Neuronal stem cell (in vitro differentiated cells): ENCODE results near the gene PXDN.

Experiments used
- DNase-seq: peaks from one replicate; pipeline ENCODE4 v3.0.0-alpha.2; 2013; ENCODE audit warnings: low spot score
- H2AFZ ChIP-seq: one replicate; pipeline ENCODE4 v1.6.1; 2013; ENCODE audit warnings: mild to moderate bottlenecking, low read length, inconsistent platforms
- H2AK5ac ChIP-seq: 2 replicates; pipeline ENCODE4 v1.6.1; 2013; ENCODE audit warnings: low read depth, mild to moderate bottlenecking, inconsistent platforms, low read length, moderate library complexity, mixed read lengths
- H2BK120ac ChIP-seq: 2 replicates; pipeline ENCODE4 v1.6.1; 2013; ENCODE audit warnings: low read depth, mild to moderate bottlenecking, inconsistent platforms, low read length, moderate library complexity, mixed read lengths
- H2BK12ac ChIP-seq: one replicate; pipeline ENCODE4 v1.6.1; 2013; ENCODE audit warnings: low read length, inconsistent platforms
- H2BK15ac ChIP-seq: 2 replicates; pipeline ENCODE4 v1.6.1; 2013; ENCODE audit warnings: mild to moderate bottlenecking, low read length, inconsistent platforms, mixed read lengths
- H2BK5ac ChIP-seq: one replicate; pipeline ENCODE4 v1.6.1; 2013; ENCODE audit warnings: inconsistent platforms, mild to moderate bottlenecking, low read length, moderate library complexity
- H3K14ac ChIP-seq: one replicate; pipeline ENCODE4 v1.6.1; 2013; ENCODE audit warnings: low read length, inconsistent platforms
- H3K18ac ChIP-seq: 2 replicates; pipeline ENCODE4 v1.6.1; 2013; ENCODE audit warnings: low read length, inconsistent platforms
- H3K23ac ChIP-seq: 2 replicates; pipeline ENCODE4 v1.6.1; 2013; ENCODE audit warnings: low read depth, mild to moderate bottlenecking, mixed read lengths, low read length, inconsistent platforms; ENCODE audit not compliant: poor library complexity
- H3K27ac ChIP-seq: replicated peaks from 3 replicates; pipeline ENCODE4 v1.5.1; 2013; ENCODE audit warnings: low read length, inconsistent platforms
- H3K27me3 ChIP-seq, 3 experiments: 2 replicates each; pipeline ENCODE4 v1.6.1; 2013; ENCODE audit warnings: low read length in 3 of 3, mild to moderate bottlenecking in 2 of 3, inconsistent platforms in 1 of 3, low read depth in 1 of 3, mixed read lengths in 1 of 3, moderate library complexity in 1 of 3; ENCODE audit not compliant: control insufficient read depth in 3 of 3, insufficient read depth in 3 of 3
- H3K36me3 ChIP-seq, 2 donors: replicated peaks in 1 of 2; 2 replicates each; pipeline ENCODE4 v1.6.1; 2013; ENCODE audit warnings: low read length in 2 of 2; ENCODE audit not compliant: control insufficient read depth in 2 of 2, insufficient read depth in 2 of 2
- H3K4ac ChIP-seq: 2 replicates; pipeline ENCODE4 v1.6.1; 2013; ENCODE audit warnings: inconsistent platforms, mild to moderate bottlenecking, low read length, moderate library complexity
- H3K4me1 ChIP-seq, 2 donors: 1 replicate in 1 of 2; 2 replicates in 1 of 2; pipeline ENCODE4 v1.6.1; 2013; ENCODE audit warnings: low read length in 2 of 2, low read depth in 1 of 2; ENCODE audit not compliant: control insufficient read depth in 2 of 2, insufficient read depth in 1 of 2
- H3K4me2 ChIP-seq: one replicate; pipeline ENCODE4 v1.6.1; 2013; ENCODE audit warnings: mild to moderate bottlenecking, low read length, inconsistent platforms; ENCODE audit not compliant: insufficient read depth, poor library complexity, severe bottlenecking
- H3K4me3 ChIP-seq, 2 donors: 2 replicates each; pipeline ENCODE4 v1.5.1; 2013; ENCODE audit warnings: low read length in 2 of 2, mild to moderate bottlenecking in 2 of 2, inconsistent platforms in 1 of 2, moderate library complexity in 1 of 2
- H3K79me1 ChIP-seq: one replicate; pipeline ENCODE4 v1.6.1; 2013; ENCODE audit warnings: low read depth, mild to moderate bottlenecking, inconsistent platforms, low read length, moderate library complexity
- H3K9ac ChIP-seq: one replicate; pipeline ENCODE4 v1.6.1; 2013; ENCODE audit warnings: mild to moderate bottlenecking, low read depth, low read length, inconsistent platforms; ENCODE audit not compliant: poor library complexity
- H3K9me3 ChIP-seq, 2 donors: replicated peaks in 1 of 2; 2 replicates each; pipeline versions ENCODE3 to v1.6.1; 2013; ENCODE audit warnings: low read length in 2 of 2, mild to moderate bottlenecking in 2 of 2, inconsistent platforms in 1 of 2, low read depth in 1 of 2, mixed read lengths in 1 of 2, moderate library complexity in 1 of 2; ENCODE audit not compliant: control insufficient read depth in 2 of 2, insufficient read depth in 1 of 2
- H4K8ac ChIP-seq: one replicate; pipeline ENCODE4 v1.6.1; 2013; ENCODE audit warnings: low read depth, mild to moderate bottlenecking, inconsistent platforms, low read length, moderate library complexity
- H4K91ac ChIP-seq: one replicate; pipeline ENCODE4 v1.6.1; 2013; ENCODE audit warnings: low read length, low read depth, mild to moderate bottlenecking, inconsistent platforms; ENCODE audit not compliant: poor library complexity
- WGBS, 2 donors: extraction: QIAGEN DNeasy Blood & Tissue Kit; methylation state at CpG; one replicate each; pipeline ENCODE4 v1.1.7; 2013; ENCODE audit warnings: missing lambda C conversion rate in 2 of 2, mixed read lengths in 1 of 2; ENCODE audit not compliant: insufficient read length in 2 of 2, insufficient replicate concordance in 1 of 2; ENCODE audit errors: extremely low coverage in 2 of 2; 5-methylcytosine and 5-hydroxymethylcytosine counted together

The PXDN gene

DNA sequence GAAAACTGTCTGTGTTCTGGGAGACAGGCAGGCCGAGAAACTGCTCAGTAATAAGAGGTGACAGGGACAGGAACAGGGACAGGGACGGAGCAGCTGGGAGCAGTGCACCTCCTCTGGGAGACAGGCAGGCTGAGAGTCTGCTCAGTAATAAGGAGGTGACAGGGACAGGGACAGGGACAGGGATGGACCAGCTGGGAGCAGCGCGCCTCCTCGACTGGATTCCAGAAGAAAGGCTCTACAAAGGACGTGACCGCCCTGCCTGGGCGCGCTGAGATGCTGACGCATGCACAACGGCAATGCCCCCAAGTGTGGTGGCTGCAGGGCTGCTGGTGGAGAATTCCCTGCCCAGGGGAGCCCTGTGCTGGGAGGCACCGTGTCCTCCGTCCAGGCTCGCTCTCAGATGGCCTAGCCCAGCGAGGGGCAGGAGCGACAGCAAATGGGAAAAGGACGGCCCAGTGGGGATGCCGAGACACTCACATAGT is 44.2 kb upstream of the PXDN start:
- H3K4me3 ChIP-seq = peak overlapping the region in 1 of 2 donors; percentile 7
- peak overlapping the region; percentile 48 for H4K8ac ChIP-seq
- peaks cover 0 to 6% of the 10 kb centered on the region in 2 donors for H3K4me1 ChIP-seq
- H3K27me3 ChIP-seq = no peaks in the 10 kb centered on the region
- peak overlapping the region; percentile 50 for H2AK5ac ChIP-seq
- WGBS, 2 donors = no CpG with 5 or more reads among the region's 18 CpGs
- H3K23ac ChIP-seq = peak overlapping the region; percentile 86
- H3K14ac ChIP-seq = peak overlapping the region; percentile 59
- H2BK120ac ChIP-seq = peak overlapping the region; percentile 38
- no peak for DNase-seq
- H4K91ac ChIP-seq = no peak overlapping the region
- H3K9me3 ChIP-seq = no peaks in the 10 kb centered on the region
- H2BK12ac ChIP-seq = peak overlapping the region; percentile 46
- H2AFZ ChIP-seq = no peak overlapping the region
- peak overlapping the region; percentile 85 for H3K18ac ChIP-seq
- H3K36me3 ChIP-seq = no peaks in the 10 kb centered on the region
- no peak overlapping the region for H2BK5ac ChIP-seq
- H3K27ac ChIP-seq = no peak overlapping the region
- no peak overlapping the region for H3K4me2 ChIP-seq
- H3K79me1 ChIP-seq = no peaks in the 10 kb centered on the region
- H3K9ac ChIP-seq = peak overlapping the region; percentile 50
- peak overlapping the region; percentile 79 for H2BK15ac ChIP-seq
- no peak overlapping the region for H3K4ac ChIP-seq

DNA sequence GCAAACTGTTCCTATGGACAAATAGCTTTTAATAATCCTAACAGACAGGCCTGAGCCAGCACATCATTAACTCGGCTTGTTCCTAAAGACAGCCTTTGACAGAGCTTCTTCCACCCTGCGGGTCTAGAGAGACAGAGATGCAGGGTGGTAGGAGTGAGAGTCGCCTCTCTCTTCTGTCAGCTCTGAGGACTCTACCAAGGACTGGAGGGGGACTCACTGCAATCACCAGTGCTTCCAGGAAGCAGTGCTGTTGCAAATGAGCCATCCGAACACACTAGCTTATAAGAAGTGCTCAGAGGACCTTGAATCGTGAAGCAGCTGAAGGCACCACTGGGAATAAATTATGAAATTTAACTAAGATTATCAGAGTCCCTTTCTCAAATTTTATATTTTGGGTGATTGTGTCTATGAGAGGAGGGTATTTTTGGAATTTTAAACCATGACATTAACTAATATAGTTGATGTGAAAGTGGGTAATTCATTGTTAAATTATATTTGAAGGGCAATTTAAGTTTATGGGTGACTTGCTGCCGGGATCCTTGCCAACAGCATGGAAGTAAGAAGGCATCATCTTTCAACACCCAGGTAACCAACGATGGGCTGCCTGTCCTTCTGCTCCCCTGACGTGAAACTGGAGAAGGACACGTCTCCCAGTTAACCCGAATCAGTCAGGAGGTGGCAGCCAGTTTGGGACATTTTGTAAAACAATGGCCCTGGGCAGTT is 43.6 kb upstream of the PXDN start:
- Histone ChIP-seq H2AK5ac (peak overlapping the region; percentile 50), H2BK15ac (peak overlapping the region; percentile 79), H3K4me2 (no peak overlapping the region), H2BK12ac (no peak overlapping the region), H3K4ac (no peak overlapping the region), H3K79me1 (no peaks in the 10 kb centered on the region), H3K23ac (no peak overlapping the region), H3K14ac (peak overlapping the region; percentile 59), H3K18ac (peak overlapping the region; percentile 15), H3K27me3 (no peaks in the 10 kb centered on the region), H3K4me3 (no peak overlapping the region), H2AFZ (no peak overlapping the region), H2BK120ac (peak overlapping the region; percentile 38), H3K36me3 (no peaks in the 10 kb centered on the region), H3K9me3 (no peaks in the 10 kb centered on the region), H3K9ac (peak overlapping the region; percentile 50), H4K91ac (no peak overlapping the region), H4K8ac (peak overlapping the region; percentile 48), H2BK5ac (no peak overlapping the region), H3K4me1 (peaks cover 0 to 6% of the 10 kb centered on the region in 2 donors), H3K27ac (no peak overlapping the region)
- no peak for DNase-seq
- no CpG with 5 or more reads among the region's 10 CpGs for WGBS, 2 donors

GRCh38 chr2:1784986-1785617 is 40.8 kb upstream of the PXDN start:
- no CpG with 5 or more reads among the region's 19 CpGs for WGBS, 2 donors
- H3K27me3 ChIP-seq = no peaks in the 10 kb centered on the region
- DNase-seq = no peak

DNA sequence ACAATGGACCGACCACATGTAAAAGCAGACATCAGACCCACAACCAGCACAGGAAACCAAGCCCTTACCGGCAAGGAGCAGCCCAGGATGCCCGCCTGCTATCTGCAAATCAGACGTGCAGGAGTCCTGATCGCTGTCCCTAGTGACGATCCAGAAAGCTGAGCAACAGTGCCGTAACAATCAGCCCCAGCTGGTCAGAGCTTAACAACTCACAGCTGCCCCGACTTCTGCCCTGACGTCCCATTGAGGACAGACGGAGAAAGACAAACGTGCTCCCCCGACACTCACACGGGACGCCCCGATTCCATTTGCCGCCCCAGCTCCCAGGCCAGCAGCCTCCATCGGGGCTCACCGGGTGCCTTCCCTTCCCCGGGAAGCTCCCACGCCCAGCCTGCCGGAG is 39.8 kb upstream of the PXDN start:
- Histone ChIP-seq H2AK5ac (no peak overlapping the region), H3K23ac (no peak overlapping the region), H2BK12ac (no peak overlapping the region), H3K4me2 (no peak overlapping the region), H3K14ac (no peak overlapping the region), H3K18ac (peak overlapping the region; percentile 68), H3K27ac (no peak overlapping the region), H3K27me3 (no peaks in the 10 kb centered on the region), H3K36me3 (no peaks in the 10 kb centered on the region), H2BK5ac (no peak overlapping the region), H3K9me3 (no peaks in the 10 kb centered on the region), H3K4me3 (no peak overlapping the region), H3K4me1 (peaks cover 0 to 6% of the 10 kb centered on the region in 2 donors), H4K8ac (no peak overlapping the region), H4K91ac (no peak overlapping the region), H3K4ac (no peak overlapping the region), H3K9ac (no peak overlapping the region), H3K79me1 (no peaks in the 10 kb centered on the region), H2BK120ac (no peak overlapping the region), H2AFZ (no peak overlapping the region), H2BK15ac (no peak overlapping the region)
- DNase-seq = no peak
- no CpG with 5 or more reads among the region's 21 CpGs for WGBS, 2 donors

More at GRCh38 chr2:1784986-1785617, 40.8 kb upstream of the PXDN start:
- H3K9me3 ChIP-seq = no peaks in the 10 kb centered on the region
- H3K14ac ChIP-seq = no peak overlapping the region
- no peak overlapping the region for H3K27ac ChIP-seq
- no peak overlapping the region for H2AK5ac ChIP-seq
- no peak overlapping the region for H3K18ac ChIP-seq
- no peak overlapping the region for H2AFZ ChIP-seq
- no peak overlapping the region for H2BK120ac ChIP-seq
- H2BK12ac ChIP-seq = no peak overlapping the region
- no peak overlapping the region for H3K9ac ChIP-seq
- no peak overlapping the region for H3K4me2 ChIP-seq
- no peak overlapping the region for H3K4ac ChIP-seq
- H4K91ac ChIP-seq = no peak overlapping the region
- H3K23ac ChIP-seq = no peak overlapping the region
- H3K36me3 ChIP-seq = no peaks in the 10 kb centered on the region
- no peaks in the 10 kb centered on the region for H3K79me1 ChIP-seq
- H3K4me3 ChIP-seq = no peak overlapping the region
- no peak overlapping the region for H2BK15ac ChIP-seq
- no peak overlapping the region for H4K8ac ChIP-seq
- H2BK5ac ChIP-seq = no peak overlapping the region
- H3K4me1 ChIP-seq = peaks cover 0 to 6% of the 10 kb centered on the region in 2 donors
